Right lobe of liver (tissue), 6 donors: Measurements from ENCODE around the gene CST11. TPM values are rescaled to one million over a fixed set of nuclear protein-coding genes. Genes with fewer than 3 reads are reported as not detected.

Experiments used
- ATAC-seq, 4 donors: fragments of 200-7000 bp; cut with Tn5 transposase; one replicate each; pipeline ENCODE4 v1.9.1; 2020; ENCODE audit warnings: mild to moderate bottlenecking in 4 of 4, moderate library complexity in 4 of 4
- DNase-seq, 3 donors: peaks; one replicate each; pipeline ENCODE4 v3.0.0-alpha.2; 2020
- H3K27ac ChIP-seq, 3 donors: fragments of 200-600 bp; one replicate each; pipeline ENCODE4 v1.8.0; 2022
- H3K27me3 ChIP-seq, 2 donors: fragments of 200-600 bp; one replicate each; pipeline ENCODE4 v1.8.0; 2022
- H3K36me3 ChIP-seq, 4 donors: fragments of 200-600 bp; sonication (generic) in 1 of 4; one replicate each; pipeline versions ENCODE4 v1.5.1 to v1.8.0; 2017 to 2022; ENCODE audit warnings: control low read depth in 1 of 4
- H3K4me1 ChIP-seq, 4 donors: fragments of 200-600 bp; sonication (generic) in 1 of 4; one replicate each; pipeline versions ENCODE4 v1.5.1 to v1.8.0; 2017 to 2022; ENCODE audit warnings: control low read depth in 1 of 4
- H3K4me3 ChIP-seq, 3 donors: fragments of 200-600 bp; one replicate each; pipeline ENCODE4 v1.8.0; 2022
- H3K9me3 ChIP-seq, 4 donors: fragments of 200-600 bp; sonication (generic) in 1 of 4; one replicate each; pipeline versions ENCODE4 v1.5.1 to v1.8.0; 2017 to 2022; ENCODE audit warnings: control low read depth in 1 of 4
- POLR2A ChIP-seq: fragments of 450-650 bp; IDR thresholded peaks from one replicate; pipeline ENCODE4 v1.6.1; 2017; ENCODE audit warnings: antibody characterized with exemption, mild to moderate bottlenecking
- WGBS: methylation state at CpG from one replicate; pipeline ENCODE4 v1.1.6; 2018; ENCODE audit warnings: low coverage, low lambda C conversion rate; ENCODE audit not compliant: insufficient coverage; ENCODE audit errors: missing lambda C conversion rate; 5-methylcytosine and 5-hydroxymethylcytosine counted together
- intact Hi-C, 2 donors: fragments of 100-400 bp; cut with DNase I; formaldehyde crosslinking; loops; one replicate each; pipeline versions ENCODE4 v1.11.2 to v1.14.1; 2022
- total RNA-seq, 6 experiments: library from RNA; depleted of rRNA in 2 of 6; stranded (reverse); fragments of >200 nt in 2 of 6; fragmentation: NEBNext Ultra II Directional in 3 of 6; extraction: Animal tissue kit (Norgen Biotek cat#: 25700) in 3 of 6; gene quantifications; one replicate each; pipeline versions ENCODE4 v1.1.0 to v1.2.4, GENCODE V29; 2016 to 2023
- TF ChIP-seq, protein P1 (sequence below), 4 donors: fragments of 200-600 bp in 3 of 4; fragments of 450-650 bp in 1 of 4; IDR thresholded peaks; one replicate each; pipeline versions ENCODE4 v1.5.1 to v1.8.0; 2016 to 2022; ENCODE audit warnings: antibody characterized with exemption in 4 of 4, mild to moderate bottlenecking in 2 of 4
- donor health status: DM: no; HTN: yes; CAD: no.
- donor health status: DM: no; HTN: no; CAD: no.
- donor health status: DM: no; HTN: no; CAD: no.
- donor health status: DM: no; HTN: yes; CAD: no.
- donor health status: DM: no; HTN: yes; CAD: no.

Gene CST11
- total RNA-seq, 6 experiments from 2014 or later: not detected

DNA sequence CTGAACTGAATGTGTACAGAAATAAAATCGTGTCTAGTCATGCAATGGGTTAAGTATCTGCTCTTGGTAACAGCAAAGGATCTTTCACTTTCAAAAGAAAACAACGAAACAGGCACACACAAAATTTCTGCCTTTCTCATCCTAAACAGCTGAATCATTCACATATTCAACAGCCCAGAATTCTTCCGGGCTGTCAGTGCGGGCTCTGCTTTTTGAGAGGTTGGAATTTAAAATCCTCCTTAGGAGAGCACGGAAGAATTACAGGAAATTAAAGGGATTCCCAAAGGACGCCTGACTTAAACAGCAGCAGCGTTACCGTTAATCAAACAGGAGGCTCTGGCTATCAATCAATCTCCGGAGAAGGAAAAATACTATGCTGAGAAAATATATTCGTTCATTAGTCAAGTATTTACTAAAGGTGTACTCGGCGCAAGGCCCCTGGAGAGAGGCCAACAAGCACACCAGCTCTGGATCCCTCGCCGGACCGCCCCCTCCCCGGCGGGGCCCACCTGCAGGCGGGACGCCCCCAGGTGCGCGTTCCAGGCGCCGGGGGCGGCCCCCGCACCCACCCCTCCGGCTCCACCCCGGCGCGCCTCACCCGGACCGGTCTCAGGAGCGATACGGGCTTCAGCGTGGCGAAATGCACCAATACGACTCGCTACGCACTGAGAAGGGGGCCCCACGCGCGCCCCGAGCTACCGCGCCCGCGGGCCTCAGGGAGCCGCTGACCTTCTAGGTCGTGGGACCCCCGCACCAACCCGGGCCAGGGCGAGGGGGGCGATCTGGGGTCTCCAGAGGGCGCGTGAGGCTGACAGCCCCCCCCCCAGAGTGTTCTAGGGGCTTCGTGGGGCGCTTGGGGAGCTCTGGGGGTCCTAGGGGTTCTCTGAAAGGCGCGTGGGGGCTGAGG is 32.4 kb downstream of the CST11 start:
- Histone ChIP-seq H3K27me3 (no peaks in the 10 kb centered on the region), H3K36me3 (no peaks in the 10 kb centered on the region), H3K9me3 (no peaks in the 10 kb centered on the region), H3K27ac (peak overlapping the region; percentile 78 to 92 (median 85)), H3K4me1 (peaks cover 0 to 8% (median 3%) of the 10 kb centered on the region in 4 donors), H3K4me3 (peak overlapping the region; percentile 77 to 94 (median 93))
- WGBS: 0% methylated on average over 13 of the region's 58 CpGs
- intact Hi-C loops: no loop called here
- TF ChIP-seq POLR2A: no peak
- TF ChIP-seq, protein P1, sequence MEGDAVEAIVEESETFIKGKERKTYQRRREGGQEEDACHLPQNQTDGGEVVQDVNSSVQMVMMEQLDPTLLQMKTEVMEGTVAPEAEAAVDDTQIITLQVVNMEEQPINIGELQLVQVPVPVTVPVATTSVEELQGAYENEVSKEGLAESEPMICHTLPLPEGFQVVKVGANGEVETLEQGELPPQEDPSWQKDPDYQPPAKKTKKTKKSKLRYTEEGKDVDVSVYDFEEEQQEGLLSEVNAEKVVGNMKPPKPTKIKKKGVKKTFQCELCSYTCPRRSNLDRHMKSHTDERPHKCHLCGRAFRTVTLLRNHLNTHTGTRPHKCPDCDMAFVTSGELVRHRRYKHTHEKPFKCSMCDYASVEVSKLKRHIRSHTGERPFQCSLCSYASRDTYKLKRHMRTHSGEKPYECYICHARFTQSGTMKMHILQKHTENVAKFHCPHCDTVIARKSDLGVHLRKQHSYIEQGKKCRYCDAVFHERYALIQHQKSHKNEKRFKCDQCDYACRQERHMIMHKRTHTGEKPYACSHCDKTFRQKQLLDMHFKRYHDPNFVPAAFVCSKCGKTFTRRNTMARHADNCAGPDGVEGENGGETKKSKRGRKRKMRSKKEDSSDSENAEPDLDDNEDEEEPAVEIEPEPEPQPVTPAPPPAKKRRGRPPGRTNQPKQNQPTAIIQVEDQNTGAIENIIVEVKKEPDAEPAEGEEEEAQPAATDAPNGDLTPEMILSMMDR (IDR thresholded peaks at IDR 0.05): no peak
- ATAC-seq (peak; percentile 64 to 70 (median 68)), DNase-seq (peak; percentile 69 to 77 (median 75))

DNA sequence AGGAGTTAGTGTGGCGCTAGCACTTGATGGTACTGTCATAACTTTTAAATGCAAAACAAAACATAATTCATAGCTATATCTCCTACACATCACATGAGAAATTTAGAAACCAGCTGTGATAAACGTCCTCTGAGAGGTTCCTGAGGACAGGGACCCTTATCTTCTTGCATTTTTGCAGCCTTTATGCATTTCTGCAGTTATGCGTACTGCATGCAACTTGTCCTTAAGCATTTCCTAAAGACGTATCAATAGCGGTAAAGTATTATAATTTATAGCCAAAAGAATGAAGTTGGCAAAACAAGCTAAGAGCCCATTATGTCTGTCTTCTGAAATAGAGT is 33.0 kb downstream of the CST11 start:
- Histone ChIP-seq H3K27ac (peak overlapping the region; percentile 78 to 92 (median 85)), H3K36me3 (no peaks in the 10 kb centered on the region), H3K4me1 (peaks cover 0 to 8% (median 3%) of the 10 kb centered on the region in 4 donors), H3K9me3 (no peaks in the 10 kb centered on the region), H3K27me3 (no peaks in the 10 kb centered on the region), H3K4me3 (peak overlapping the region; percentile 77 to 94 (median 93))
- WGBS: 34% methylated on average over 5 of the region's 5 CpGs
- TF ChIP-seq POLR2A: no peak
- TF ChIP-seq, protein P1 (IDR thresholded peaks at IDR 0.05): no peak
- intact Hi-C loops: no loop called here
- DNase-seq (no peak), ATAC-seq (no peak)

GRCh38 chr20:23417861-23418260 is 34.8 kb downstream of the CST11 start:
- TF ChIP-seq POLR2A: no peak
- TF ChIP-seq, protein P1 (IDR thresholded peaks at IDR 0.05): no peak

GRCh38 chr20:23415959-23416583 is 36.6 kb downstream of the CST11 start:
- H3K4me1 ChIP-seq: peaks cover 0 to 8% (median 3%) of the 10 kb centered on the region in 4 donors
- 67% methylated on average over 6 of the region's 6 CpGs for WGBS
- intact Hi-C loops: no loop called here
- no peaks in the 10 kb centered on the region for H3K27me3 ChIP-seq
- H3K4me3 ChIP-seq: no peak overlapping the region
- no peaks in the 10 kb centered on the region for H3K36me3 ChIP-seq
- ATAC-seq: no peak
- TF ChIP-seq POLR2A: no peak
- TF ChIP-seq, protein P1 (IDR thresholded peaks at IDR 0.05): no peak
- H3K27ac ChIP-seq: no peak overlapping the region
- no peak for DNase-seq
- H3K9me3 ChIP-seq: no peaks in the 10 kb centered on the region

More at GRCh38 chr20:23417861-23418260, 34.8 kb downstream of the CST11 start:
- Histone ChIP-seq H3K36me3 (no peaks in the 10 kb centered on the region), H3K9me3 (no peaks in the 10 kb centered on the region), H3K4me3 (no peak overlapping the region), H3K27me3 (no peaks in the 10 kb centered on the region), H3K4me1 (peaks cover 0 to 8% (median 3%) of the 10 kb centered on the region in 4 donors), H3K27ac (no peak overlapping the region)
- intact Hi-C loops: no loop called here
- ATAC-seq (no peak), DNase-seq (no peak)
